Stimulated activated CD8-positive, alpha-beta memory T cell treated with anti-CD3 and anti-CD28 coated beads, Interleukin-4, amount 100 ng/mL, for 4 hours (primary cell): ENCODE results near the gene SOX8.

Source experiments
- DNase-seq, 2 donors: peaks; one replicate each; pipeline ENCODE4 v3.0.0-alpha.2; 2020; ENCODE audit warnings: low read depth in 2 of 2, low spot score in 1 of 2

Gene SOX8

GRCh38 chr16:972316-973002, 9.1 kb upstream of the SOX8 start:
- DNase-seq = no peak

DNA sequence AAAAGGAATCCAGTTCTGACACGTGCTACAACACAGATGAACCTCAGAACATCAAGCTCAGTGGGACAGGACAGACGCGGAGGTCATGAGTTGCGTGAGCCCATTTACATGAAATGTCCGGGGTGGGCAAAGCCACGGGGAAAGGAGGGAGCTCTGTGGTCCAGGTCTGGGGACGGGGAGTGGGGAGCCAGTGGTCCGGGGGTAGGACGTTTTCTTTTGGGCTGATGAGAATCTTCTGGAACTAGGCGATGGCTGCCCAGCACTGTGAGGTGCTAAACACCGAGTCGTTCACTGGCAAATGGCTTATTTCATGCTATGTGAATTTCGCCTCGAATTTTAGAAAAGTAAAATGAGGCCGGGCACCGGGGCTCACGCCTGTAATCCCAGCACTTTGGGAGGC, 8.2 kb upstream of the SOX8 start:
- DNase-seq = no peak

DNA sequence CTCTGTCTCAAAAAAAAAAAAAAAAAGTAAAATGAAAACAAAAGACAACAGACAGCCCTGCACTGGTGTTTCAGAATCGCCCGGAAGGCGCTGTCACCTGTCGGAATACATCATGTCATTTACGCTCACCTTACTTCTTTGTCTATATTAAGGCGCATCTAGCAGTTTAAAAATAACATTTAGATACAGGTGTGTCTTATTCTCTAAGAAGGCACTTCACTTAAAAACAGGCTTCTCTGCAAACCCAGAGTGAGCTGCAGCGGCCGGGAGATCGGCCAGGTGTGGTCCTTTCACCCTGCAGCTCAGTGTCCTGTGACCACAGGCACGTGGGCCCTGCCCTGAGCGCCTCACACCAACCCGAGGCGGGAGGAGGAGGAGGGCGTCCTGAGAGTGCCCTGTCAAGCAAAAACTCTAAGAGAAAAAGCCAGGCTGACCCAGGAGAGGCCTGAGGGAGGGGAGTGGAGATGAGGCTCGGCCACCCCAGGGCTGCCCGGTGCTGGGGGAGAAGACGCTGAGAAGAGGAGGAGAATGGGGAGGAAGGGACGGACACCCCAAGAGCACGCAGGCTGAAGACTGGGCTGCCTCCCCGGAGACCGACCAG, 7.5 kb upstream of the SOX8 start:
- no peak for DNase-seq

DNA sequence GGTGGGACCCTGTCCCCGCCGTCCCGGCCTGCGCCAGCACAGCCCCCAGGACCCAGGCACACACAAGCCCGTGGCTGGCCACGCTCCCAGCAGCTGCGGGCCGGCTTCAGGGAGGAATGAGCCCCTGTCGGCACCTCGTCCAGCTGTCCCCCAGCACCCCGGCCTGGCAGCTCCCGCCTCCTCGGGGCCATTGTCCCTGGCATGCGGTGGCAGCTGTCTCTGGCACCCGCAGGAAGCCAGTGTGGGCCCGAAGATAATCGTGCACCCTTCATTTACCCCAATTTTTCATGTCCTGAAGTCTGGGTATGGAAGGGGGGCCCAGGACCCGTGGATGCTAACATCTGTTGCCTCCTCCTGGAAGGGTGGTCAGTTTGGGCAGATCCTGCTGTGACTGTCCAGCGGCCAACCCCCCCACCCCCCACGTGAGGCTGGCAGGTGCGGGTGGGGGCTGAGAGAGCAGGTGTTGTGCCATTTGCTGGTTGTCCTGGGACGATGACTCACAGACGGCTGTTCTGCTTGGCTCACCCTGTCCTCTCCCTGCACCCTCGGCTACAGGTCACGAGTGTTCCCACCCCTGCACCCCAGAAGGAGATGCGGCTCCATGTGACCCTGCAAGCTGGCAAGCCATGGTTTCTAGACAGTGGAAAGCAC, 6.8 kb upstream of the SOX8 start:
- DNase-seq = no peak

DNA sequence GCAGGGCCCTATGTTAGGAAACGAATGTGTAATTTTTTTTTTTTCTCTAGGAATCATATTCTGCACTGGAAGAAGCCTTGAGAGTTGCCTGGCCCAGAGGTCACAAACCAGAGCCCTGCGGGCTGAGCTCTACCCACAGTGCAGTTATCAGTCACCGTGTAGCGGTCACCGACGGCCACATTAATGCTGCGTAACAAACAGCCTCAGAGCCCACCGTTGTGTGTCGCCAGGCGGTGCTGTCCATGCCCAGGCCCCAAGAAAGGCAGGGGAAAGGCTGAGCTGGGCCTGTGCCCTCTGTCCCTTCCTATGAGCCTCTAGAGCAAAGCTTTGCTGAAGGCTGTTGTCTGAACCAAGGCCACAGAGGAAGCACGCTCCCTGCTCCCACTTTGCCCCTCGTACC, 6.3 kb upstream of the SOX8 start:
- DNase-seq = no peak

- no peak for DNase-seq
Measured at GRCh38 chr16:976389-976931, 5.1 kb upstream of the SOX8 start.

DNA sequence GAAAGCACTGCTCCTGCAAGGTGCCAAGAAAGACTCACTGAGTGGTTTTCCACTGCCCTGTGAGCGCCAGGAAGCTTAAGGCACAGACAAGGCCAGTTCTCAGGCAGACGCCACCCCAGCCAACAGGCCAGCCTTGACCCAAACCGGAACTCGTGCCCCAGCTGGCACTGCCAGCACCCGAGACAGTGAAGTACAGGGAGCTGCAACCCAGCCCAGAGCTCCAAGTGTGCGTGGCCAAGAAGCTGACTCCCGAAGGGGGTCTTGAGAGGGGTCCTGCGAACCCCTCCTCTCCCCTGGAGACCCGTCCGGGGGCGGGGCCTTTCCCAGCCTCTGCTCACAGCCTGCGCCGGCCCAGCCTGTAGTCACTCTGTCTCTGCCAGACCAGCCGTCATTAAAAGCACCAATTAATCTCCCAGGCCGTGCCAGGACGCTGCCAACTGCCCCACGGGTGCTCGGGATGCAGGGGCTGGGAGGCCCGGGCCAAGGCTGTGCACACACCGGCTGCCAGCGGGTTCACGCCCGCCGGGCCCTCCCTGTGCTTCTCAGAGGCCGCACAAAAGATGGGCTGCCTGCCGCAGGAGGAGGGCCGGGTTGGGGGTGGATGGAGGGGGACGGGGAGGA, 4.4 kb upstream of the SOX8 start:
- no peak for DNase-seq

GRCh38 chr16:977896-978295, 3.7 kb upstream of the SOX8 start:
- DNase-seq = no peak

GRCh38 chr16:978403-978802, 3.2 kb upstream of the SOX8 start:
- no peak for DNase-seq

GRCh38 chr16:979147-979546, 2.4 kb upstream of the SOX8 start:
- no peak for DNase-seq

DNA sequence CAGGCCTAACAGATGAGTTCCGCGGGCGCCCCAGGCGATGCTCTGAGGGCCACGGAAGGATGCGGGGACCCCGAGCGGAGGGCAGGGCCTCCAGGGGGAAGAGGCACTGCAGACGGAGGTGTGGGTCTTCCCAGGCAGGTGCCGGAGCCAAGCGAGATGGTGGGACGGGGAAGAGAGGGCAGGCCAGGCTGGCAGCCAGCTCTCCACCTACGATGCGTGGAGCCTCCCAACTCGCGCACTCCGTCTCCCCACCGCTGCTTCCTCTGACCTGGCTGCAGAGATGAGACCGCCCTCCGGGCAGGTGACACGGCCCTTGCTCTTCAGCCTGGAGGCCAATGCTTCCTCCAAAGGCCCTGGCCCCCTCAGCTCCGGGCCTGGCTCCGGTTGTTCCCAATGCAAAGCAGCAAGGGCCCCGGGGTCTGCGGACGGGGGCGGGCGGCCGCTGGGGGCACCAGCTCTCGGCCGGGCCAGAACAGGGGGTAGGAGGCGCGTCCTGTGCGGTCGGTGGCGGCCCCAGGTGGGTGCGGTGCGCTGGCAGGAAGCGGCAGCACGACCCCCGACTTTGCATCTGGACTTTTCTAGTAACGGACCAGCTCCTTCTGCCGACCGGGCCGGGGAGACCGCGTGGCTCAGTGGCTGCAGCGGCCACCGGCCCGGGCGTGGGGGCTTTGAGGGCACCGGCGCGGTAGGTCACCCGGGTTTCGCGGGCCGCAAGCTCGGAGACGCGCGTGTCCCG, 1.5 kb upstream of the SOX8 start:
- DNase-seq = no peak

DNA sequence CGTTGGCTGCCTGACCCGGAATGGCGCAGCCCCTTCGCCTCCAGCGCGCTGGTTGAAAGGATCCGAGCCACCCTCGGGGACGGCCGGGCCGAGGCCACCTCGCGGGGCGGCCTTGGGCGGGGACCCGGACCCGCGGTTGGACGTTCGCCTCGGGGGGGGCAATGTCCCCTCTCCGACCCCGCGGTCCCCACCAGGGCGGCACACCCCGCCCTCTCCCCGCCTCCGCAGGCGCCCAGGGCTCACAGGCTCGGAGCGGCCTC, 1.0 kb upstream of the SOX8 start:
- no peak for DNase-seq

GRCh38 chr16:982145-983043, 824 bp downstream of the SOX8 start:
- no peak for DNase-seq

- no peak for DNase-seq
Measured at GRCh38 chr16:983044-984030, 1.8 kb downstream of the SOX8 start.

DNA sequence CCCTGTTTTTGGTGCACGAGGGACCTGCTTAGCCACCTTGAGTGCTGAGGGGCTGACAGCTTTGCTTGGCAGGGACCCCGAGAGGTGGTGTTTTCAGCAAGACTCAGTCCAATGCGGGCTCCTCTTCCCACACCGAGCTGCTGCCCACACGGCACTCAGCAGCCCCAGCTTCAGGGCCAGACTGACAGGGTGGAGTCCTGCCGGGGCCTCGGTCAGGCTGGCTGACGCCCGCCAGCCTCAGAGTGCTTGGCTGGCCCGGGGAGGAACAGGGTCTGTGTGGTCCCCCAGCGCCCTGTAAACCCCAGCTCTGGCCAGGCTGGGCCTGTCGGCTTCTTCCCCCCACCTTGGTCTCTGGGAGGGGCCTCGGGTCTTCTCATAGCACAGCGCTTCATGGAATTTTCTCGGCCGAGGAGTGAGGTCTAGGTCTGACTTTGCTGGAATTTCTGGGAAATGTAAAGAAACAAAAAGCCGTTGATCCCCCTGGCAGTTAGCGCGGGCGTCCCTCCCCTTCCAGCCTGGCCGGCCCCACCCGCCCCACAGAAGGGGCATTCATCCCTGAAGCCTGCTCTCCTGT, 2.6 kb downstream of the SOX8 start:
- DNase-seq = no peak

GRCh38 chr16:984736-985636, 3.4 kb downstream of the SOX8 start:
- no peak for DNase-seq

DNA sequence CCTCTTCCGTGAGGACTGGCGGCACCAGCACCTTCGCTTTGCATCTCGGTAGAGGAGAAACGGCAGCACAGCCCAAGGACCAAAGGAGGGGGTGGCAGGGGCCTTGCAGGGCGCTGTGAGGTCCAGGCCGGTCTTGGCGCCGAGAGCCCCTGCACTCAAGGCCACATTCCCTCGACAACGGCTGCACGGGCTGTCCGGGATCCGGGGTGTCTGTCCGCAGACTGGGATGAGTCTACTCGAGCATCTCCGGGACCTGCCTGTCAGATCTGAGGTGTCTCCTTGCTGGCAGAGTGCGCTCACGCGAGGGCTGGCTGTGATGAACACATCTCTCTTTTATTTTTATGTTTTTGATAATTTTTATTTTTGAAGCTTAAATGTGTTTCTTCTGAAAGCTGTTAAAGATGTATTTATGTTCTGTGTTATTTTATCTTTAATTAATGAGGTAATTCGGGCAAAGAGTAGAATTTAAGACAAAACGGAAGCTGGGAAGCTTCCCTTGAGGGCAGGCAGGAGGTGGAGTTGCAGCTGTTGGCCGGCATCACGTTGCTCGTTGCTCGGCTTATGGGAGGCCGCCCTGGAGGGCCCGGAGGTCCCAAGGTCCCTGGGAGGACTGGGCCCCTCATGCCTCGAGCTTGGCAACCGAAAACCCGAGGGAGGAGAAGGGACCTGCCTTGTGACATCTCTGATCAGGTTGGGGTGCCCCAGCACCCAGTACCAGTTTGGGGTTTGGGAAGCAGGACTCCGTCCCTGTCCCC, 4.3 kb downstream of the SOX8 start:
- no peak for DNase-seq
